Stimulated activated CD4-positive, alpha-beta T cell treated with anti-CD3 and anti-CD28 coated beads, Interleukin-1b, Interleukin-23, amount 100 ng/mL, for 1 hour (primary cell): ENCODE results near the gene FHIT.

Source experiments
- DNase-seq, 2 donors: peaks; one replicate each; pipeline ENCODE4 v3.0.0-alpha.2; 2020; ENCODE audit warnings: low read depth in 2 of 2

The FHIT gene

GRCh38 chr3:60490992-60491391 lies 760.3 kb downstream of the FHIT start:
- DNase-seq = no peak

- no peak for DNase-seq
Observed at GRCh38 chr3:60475096-60475495, 776.2 kb downstream of the FHIT start.

GRCh38 chr3:60469481-60469880 lies 781.8 kb downstream of the FHIT start:
- no peak for DNase-seq

GRCh38 chr3:60463685-60464084 lies 787.6 kb downstream of the FHIT start:
- no peak for DNase-seq

GRCh38 chr3:60461267-60461666 lies 790.0 kb downstream of the FHIT start:
- DNase-seq = no peak

GRCh38 chr3:60456180-60456579 lies 795.1 kb downstream of the FHIT start:
- no peak for DNase-seq

GRCh38 chr3:60453326-60453725 lies 797.9 kb downstream of the FHIT start:
- no peak for DNase-seq

GRCh38 chr3:60448696-60449095 lies 802.6 kb downstream of the FHIT start:
- no peak for DNase-seq

- DNase-seq = no peak
Observed at GRCh38 chr3:60445446-60445845, 805.8 kb downstream of the FHIT start.

GRCh38 chr3:60444898-60445437 lies 806.3 kb downstream of the FHIT start:
- DNase-seq = no peak

GRCh38 chr3:60440869-60441268 lies 810.4 kb downstream of the FHIT start:
- DNase-seq = no peak

- no peak for DNase-seq
Observed at GRCh38 chr3:60435941-60436650, 815.2 kb downstream of the FHIT start.

GRCh38 chr3:60434950-60435349 lies 816.3 kb downstream of the FHIT start:
- DNase-seq = no peak

- no peak for DNase-seq
Observed at GRCh38 chr3:60434323-60434722, 816.9 kb downstream of the FHIT start.

GRCh38 chr3:60431599-60431958 lies 819.7 kb downstream of the FHIT start:
- DNase-seq = no peak

- no peak for DNase-seq
Observed at GRCh38 chr3:60430205-60430604, 821.0 kb downstream of the FHIT start.

- DNase-seq = no peak
Observed at GRCh38 chr3:60427109-60427508, 824.1 kb downstream of the FHIT start.

- DNase-seq = no peak
Observed at GRCh38 chr3:60424942-60425341, 826.3 kb downstream of the FHIT start.

GRCh38 chr3:60424034-60424433 lies 827.2 kb downstream of the FHIT start:
- no peak for DNase-seq

GRCh38 chr3:60423556-60423955 lies 827.7 kb downstream of the FHIT start:
- DNase-seq = no peak

GRCh38 chr3:60421749-60422446 lies 829.4 kb downstream of the FHIT start:
- no peak for DNase-seq

- DNase-seq = no peak
Observed at GRCh38 chr3:60417576-60417975, 833.7 kb downstream of the FHIT start.

GRCh38 chr3:60414011-60414410 lies 837.2 kb downstream of the FHIT start:
- DNase-seq = no peak
